ENCODE data around the gene GALNT12. TPM values are rescaled to one million over a fixed set of nuclear protein-coding genes. Genes with fewer than 3 reads are reported as not detected.

The GALNT12 gene
- total RNA-seq, 1 donor from 2014 or later, result 4.0 TPM

DNA sequence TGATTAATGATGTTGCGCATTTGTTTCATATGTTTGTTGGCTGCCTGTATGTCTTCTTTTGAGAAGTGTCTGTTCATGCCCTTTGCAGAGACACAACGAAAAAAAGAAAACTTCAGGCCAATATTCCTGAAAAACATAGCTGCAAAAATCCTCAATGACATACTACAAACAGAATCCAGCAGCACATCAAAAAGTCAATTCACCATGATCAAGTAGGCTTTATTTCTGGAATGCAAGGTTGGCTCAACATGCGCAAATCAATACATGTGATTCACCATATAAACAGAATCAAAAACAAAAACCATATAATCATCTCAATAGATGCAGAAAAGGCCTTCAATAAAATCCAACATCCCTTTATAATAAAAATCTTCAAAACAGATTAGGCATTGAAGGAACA is 9.2 kb upstream of the GALNT12 start:
- intact Hi-C loops (cut with micrococcal nuclease), result loop anchor here (10.0 kb wide), 1 partner anchor 873 kb away; the partner anchor contains the start of gene TRMO

GRCh38 chr9:98801561-98801960 is 5.9 kb upstream of the GALNT12 start:
- intact Hi-C loops (cut with micrococcal nuclease), result no loop called here

GRCh38 chr9:98801969-98802371 is 5.5 kb upstream of the GALNT12 start:
- intact Hi-C loops (cut with micrococcal nuclease), result no loop called here

DNA sequence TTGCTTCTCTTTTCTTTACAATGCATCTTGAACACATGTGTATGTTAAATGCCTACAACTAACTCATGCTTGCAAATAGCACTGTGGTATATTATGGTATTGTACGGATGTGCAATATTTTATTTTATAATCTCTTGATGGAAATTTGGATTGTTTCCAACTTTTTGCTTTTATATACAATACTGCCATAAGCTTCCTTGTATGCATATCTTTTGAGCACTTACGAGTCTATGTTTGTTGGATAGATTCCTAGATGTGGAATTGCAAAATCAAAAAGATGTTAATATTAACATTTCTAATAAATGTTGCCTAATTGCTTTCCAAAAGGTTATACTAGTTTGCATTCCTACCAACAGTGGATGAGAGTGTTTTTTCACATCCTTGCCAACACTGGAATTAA is 3.4 kb upstream of the GALNT12 start:
- intact Hi-C loops (cut with micrococcal nuclease), result no loop called here

DNA sequence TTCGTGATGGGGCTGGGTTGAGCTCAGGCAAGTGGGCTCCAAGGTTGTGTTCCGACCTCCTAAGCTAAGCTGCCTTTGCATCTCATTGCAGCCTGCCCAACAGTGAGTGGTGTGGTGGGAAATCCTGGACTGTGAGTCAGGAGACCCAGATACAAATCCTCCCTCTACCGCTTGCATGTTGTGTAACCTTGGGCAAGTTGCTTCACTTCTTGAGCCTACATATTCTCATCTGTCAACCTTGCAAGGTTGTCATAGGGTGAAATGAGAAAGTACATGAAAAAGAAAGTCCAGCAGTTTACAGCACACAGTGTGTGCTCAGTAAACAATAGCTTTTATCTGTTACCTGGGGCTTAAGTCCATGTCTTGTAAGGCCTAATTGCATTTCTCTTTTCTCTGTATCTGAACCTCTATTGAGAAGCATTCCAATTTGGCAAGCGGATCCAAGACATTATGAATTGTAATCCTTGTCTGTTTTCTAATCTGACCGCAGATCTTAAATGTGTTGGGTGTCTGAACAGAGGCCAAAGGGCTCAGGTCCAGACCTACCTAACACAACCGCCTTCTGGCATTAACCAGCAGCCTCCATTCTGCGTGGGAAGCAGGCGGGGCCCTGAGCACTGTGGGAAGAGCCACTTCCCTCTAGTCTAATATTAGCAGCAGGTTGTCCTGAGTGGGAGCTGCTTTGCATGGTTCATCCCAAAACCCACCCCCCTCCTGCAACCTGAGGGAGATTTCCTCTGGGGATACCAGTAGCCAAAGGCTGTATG is 1.8 kb upstream of the GALNT12 start:
- intact Hi-C loops (cut with micrococcal nuclease), result no loop called here

- intact Hi-C loops (cut with micrococcal nuclease), result no loop called here
These were observed 955 bp upstream of the GALNT12 start for GRCh38 chr9:98806394-98807035.

- intact Hi-C loops (cut with micrococcal nuclease), result loop anchor here (1.0 to 2.0 kb wide), 2 partner anchors 12 to 41 kb away; partner anchors contain the start of gene ANKS6
These were observed 335 bp downstream of the GALNT12 start for GRCh38 chr9:98807814-98808195.

GRCh38 chr9:98808411-98808815 is 943 bp downstream of the GALNT12 start:
- intact Hi-C loops (cut with micrococcal nuclease), result loop anchor here (1.0 to 2.0 kb wide), 2 partner anchors 12 to 40 kb away; partner anchors contain the start of gene ANKS6

DNA sequence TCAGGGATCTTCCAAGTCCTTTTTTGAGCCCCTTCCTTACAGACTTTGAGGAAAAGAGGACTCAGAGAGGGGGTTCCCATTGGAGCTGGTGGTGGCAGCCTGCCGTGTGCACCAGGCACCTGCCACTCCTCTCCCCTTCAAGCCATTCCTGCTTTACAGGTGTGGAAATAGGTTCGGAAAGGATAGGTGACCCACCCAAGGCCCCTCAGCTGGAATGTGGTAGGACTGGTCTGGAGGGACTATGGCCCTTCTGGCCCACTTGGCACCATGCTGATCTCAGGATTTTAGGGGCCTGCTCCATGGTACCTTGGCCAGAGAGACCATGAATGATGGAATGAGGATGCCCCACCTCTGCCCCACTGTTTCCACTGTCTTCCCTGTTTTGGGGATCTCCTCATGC is 1.4 kb downstream of the GALNT12 start:
- intact Hi-C loops (cut with micrococcal nuclease), result loop anchor here (1.0 to 2.0 kb wide), 2 partner anchors 13 to 40 kb away; partner anchors contain the start of gene ANKS6

DNA sequence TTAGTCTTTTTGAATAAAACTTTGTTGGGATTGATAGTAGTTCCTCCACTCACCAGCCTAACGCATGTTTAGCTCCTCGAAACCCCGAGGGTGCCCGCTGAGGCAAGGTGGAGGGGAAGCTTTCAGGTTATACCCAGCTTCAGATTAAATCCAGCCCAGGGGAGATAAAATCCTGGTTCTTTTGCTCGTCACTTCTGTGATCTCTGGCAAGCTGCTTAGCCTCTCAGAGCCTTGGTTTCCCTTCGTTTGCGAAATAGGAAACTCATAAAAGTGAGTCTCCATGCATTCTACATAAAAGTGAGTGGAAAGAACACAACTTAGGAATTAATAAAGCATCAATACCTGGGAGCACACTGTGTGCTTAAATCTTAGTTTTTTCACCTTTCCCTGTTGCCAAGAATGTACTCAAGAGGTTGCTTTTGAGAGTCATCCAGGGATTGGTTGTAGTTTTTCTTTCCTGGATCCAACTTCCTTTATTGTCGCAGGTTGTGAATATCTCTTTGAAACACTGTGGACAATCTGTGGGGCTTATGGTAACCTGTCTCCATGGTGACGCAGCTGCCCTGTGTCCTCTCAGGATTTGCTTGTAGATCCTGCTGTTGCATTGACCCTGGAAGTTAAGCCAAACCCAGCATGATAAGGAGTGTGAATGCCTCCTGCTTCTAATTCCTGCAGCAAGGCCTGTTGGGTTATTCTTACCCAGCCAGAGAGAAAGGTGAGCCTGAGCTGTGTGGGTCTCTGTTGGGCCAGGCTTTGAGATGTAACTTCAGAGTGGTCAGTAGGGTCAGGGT is 2.0 kb downstream of the GALNT12 start:
- intact Hi-C loops (cut with micrococcal nuclease), result loop anchor here (2.0 kb wide), 1 partner anchor 39 kb away; no protein-coding TSS in a partner anchor

DNA sequence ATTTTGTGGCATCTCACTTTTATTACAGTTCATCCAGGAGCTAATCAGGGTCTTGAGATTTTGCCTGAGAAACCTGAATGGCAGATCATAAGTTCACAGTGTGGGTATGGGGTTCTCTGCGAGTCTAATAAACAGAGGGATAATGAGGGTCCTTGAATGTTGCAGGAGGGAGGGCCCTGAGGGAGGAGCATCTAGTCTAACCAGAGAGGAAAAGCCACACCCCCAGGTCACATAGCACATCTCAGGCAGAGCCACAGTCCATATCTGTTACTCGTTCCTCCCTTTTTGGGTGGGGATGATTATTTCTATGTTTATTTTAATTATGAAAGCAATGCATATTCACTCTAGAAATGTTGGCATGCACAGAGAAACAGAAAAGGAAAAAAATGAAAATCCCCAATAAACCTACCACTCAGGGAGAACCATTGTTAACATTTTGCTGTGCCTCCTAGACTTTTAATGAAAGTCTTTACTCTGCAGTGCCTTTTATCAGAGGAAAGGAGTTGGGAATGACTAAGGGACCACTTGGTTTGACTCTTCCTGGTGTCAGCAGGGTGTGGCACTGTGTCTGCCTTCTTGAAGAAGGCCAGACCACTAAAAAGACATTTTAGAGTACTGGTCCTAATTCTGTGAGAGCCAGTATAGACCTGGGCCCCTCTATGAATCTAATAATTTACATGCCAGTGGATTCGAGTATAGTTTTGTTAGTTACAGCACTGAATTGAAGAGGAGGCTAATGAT is 2.8 kb downstream of the GALNT12 start:
- intact Hi-C loops (cut with micrococcal nuclease), result no loop called here

- intact Hi-C loops (cut with micrococcal nuclease), result no loop called here
These were observed 3.7 kb downstream of the GALNT12 start for GRCh38 chr9:98811051-98811650.

- intact Hi-C loops (cut with micrococcal nuclease), result no loop called here
These were observed 8.0 kb downstream of the GALNT12 start for GRCh38 chr9:98815391-98815951.

DNA sequence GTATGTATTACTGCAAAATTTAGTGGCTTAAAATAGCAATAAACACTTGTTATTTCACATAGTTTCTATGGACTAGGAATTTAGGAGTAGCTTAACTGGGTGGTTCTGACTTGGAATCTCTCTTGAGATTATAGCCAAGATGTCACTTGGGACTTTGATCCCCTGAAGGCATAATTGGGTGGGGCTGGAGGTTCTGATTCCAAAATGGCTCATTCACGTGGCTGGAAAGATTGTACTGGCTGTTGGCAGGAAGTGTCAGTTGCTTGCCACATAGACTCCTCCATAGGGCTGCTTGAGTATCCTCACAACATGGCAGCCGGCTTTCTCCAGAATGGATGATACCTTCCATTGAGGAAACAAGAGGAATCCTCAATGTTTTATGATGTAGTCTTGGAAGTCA is 11.3 kb downstream of the GALNT12 start:
- intact Hi-C loops (cut with micrococcal nuclease), result no loop called here

GRCh38 chr9:98819231-98819630 is 11.8 kb downstream of the GALNT12 start:
- intact Hi-C loops (cut with micrococcal nuclease), result no loop called here

DNA sequence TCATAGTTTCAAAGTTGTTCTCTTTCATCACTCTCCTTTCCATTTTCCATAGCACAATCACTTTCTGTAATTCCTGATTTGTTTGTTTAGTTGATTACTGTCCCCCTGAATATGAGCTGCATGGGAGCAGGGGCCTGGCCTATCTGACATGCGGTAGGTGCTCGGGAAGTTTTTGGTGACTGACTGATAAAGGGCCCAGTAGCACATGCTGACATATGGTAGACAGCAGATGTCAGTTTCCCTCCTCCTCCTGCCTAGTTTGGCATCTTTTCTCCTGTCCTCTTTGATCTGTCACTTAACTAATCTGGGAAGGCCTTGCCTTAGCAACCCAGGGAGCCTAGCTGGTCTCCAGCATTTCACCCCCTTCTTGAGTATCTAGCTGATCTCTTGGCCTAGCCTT is 14.4 kb downstream of the GALNT12 start:
- intact Hi-C loops (cut with micrococcal nuclease), result no loop called here

DNA sequence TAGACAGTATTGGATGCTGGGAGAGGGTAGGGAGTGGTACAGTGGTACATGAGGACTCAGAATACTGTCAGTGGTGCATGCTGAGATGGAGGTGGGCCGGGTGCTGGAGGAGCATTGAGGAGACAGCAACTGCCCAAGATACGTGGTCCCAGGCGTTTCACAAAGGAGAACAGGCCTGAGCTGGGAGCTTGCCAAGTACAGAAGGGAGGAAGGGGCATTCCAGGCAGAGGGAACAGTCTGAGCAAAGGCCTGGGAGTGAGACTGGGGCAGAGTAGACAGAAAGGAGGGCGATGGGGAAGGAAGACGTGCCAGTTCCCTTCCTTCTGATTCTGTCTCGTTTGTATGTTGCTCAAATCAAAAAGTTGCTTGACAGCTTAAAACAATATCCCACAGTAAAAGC is 15.2 kb downstream of the GALNT12 start:
- intact Hi-C loops (cut with micrococcal nuclease), result no loop called here

DNA sequence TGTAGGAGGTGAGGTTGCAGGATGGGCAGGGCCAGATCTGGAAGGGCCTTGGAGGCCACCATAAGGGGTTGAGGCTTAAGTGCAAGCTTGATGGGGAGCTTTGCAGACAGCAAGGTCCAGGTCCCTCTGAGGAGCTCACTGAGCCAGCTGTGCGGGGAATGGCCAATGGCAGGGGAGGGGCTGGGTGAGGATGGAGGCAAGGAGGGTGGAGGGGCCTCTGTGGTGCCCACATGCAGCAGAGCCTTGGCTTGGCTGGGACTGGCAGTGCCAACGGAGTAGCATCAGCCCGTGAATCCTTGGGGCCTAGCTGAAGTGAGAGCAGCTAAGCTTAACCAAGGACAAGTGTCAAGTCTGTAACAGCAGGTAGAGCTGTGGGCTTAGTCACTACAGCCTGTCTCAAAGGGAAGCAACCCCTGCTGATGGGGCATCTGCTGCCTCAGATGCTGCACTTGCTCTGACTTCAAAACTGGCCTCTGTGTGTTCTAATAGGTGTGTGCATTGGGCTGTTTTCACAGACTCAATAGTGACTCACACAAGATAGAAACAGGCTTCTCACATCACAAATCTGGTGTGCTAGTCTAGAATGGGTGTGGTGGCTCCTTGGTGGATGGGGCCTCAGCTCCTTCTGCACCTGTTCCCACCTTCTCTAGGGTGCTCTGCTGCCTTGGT is 16.3 kb downstream of the GALNT12 start:
- intact Hi-C loops (cut with micrococcal nuclease), result no loop called here

- intact Hi-C loops (cut with micrococcal nuclease), result no loop called here
These were observed 17.9 kb downstream of the GALNT12 start for GRCh38 chr9:98825414-98825813.

GRCh38 chr9:98826716-98827115 is 19.2 kb downstream of the GALNT12 start:
- intact Hi-C loops (cut with micrococcal nuclease), result no loop called here
